GM11168 (cell line): ENCODE measurements around the gene TSC22D2.

Experiments
- in situ Hi-C: fragments of 300-500 bp; cut with MboI; formaldehyde crosslinking; loops from one replicate; pipeline ENCODE4 v1.12.0; 2022; ENCODE audit warnings: low sequenced_read_pairs; ENCODE audit not compliant: unreplicated experiment

TSC22D2 gene

DNA sequence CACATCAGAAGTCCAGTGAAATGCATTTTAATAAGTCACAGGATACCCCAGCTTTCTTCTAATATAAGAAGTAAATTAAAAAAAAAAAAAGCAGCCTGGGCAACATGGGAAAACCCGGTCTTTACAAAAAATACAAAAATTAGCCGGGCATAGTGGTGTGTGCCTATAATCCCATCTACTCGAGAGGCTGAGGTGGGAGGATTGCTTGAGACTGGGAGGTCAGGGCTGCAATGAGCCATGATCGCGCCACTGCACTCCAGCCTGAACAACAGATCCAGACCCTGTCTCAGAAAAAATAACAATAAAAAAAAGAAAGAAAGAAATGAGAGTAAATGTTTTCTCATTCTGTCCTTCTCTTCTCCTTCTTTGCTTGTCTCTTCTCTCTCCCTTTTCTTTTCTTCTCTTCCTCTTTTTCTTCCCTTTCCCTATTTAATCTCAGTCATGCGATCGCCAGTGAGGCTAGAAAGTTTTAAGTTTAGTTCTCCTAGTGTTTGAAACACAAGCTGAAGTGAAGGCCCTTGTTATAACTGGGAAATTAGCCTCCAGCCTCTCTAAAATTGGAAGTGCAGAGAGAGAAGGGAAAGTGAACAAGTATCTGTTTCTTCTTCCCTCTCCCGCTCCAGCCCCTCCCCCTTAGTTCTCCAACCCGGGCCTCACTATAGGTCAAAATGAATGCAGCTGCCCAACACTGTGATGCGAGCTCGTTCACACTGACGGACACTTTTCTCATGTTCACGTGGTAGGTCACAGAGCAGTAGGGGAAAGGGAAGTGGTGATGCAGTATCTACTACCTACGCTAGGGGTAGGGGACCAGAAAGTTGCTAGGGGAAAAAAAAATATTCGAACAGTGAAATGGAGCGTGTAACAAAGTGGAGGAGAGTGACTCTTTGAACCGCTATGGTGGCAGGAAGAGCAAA, 23.5 kb upstream of the TSC22D2 start:
- in situ Hi-C loops = no loop called here

DNA sequence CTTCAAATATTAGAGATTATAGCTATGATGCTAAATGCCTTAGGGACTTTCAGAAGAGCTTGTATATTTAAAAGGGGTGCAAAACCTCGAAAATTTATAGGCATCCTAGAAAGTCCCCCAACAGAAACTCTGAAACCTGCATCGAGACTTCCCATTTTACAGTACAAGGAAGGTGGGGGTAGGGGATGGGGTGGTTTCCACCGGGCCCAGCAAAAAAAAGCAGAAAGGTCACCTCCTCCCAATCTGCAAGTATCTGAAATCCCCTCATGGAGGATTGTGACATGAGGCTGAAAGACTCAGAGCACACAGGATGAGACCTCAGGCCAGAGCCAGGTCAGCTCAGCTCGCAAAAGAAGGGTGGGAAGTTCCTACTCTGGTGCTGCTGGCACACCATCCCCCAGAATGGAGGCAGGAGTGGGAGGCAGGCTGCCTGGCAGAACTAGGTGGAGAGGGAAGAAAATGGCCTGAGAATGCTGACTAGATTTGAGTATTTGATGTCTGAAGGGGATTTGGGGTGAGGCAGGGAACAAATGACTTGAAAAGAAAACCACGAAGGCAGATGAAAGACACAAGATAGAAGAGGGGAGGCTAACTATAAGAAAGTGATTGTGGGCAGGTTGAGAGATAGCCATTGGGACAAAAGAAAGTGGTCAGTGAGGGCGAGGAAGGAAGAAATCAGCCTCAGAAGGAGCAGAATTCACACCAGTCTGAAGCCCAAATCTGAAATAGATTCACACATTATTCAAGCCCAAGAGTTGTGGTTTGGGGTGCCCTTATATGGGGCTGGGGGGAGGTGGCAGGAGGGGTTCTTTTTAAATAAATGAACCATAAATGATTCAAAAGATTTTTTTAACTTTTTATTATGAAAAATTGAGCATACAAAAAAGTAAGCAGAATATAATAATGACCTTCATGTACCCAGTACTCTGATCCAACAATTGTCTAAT, 22.5 kb upstream of the TSC22D2 start:
- in situ Hi-C loops = no loop called here

DNA sequence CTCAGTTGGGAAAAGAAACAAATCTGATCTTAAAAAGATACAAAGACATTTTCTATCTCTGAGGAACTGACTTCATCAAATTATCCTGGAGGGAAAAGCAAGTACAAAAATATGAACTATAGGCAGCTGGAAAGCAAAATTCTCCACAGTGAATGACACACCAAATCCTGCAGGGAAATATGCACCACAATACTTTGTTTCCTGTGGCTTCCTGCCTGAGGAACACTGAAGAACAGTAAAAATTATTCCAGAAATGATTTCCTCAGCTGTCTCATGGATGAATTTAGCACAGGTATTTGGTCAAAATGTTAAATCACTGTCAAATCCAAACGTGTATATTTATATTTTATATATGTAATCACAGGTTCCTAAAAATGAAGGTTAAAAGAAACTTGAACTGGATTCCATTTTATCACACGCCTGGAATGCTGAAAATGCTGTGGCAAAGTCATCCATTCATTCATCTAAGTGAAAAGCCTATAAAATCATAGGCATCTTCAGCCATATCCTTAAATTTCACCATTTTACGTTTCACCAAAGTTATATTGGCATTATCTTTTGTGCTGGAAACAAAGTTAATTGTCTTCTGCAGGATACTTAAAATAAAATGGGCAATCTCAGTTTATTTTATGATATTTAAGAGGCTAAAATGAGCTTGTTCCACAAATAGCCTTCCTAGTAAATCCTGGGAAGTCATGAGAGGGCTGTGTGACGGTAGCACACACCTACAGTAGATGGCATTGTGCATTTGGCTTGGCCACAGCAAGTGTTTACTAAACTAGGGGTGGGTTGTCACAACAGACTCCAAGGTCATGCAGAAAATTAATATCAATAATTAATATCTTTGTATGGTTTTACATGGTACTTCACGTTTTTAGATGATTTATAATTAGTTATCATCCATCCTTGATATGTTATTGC, 19.3 kb upstream of the TSC22D2 start:
- in situ Hi-C loops = no loop called here

DNA sequence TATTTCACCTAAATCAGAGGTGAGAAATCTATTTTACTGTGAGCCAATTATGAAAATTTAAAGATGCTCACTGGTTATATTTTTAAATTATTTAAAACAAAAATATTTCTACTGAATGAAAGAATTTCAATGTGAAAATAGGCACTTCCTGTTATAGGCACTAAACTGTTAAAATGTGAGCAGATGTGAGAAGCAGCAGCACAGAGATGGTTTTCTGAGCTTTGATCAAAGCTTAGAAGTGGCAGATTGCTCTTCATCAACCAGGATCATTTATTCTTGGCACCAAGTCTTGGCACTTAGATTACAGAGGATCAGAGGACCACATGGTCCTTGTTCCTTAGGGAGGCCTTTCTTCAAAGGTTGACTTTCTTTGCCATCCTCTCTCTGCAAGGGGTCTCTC, 18.0 kb upstream of the TSC22D2 start:
- in situ Hi-C loops = no loop called here

DNA sequence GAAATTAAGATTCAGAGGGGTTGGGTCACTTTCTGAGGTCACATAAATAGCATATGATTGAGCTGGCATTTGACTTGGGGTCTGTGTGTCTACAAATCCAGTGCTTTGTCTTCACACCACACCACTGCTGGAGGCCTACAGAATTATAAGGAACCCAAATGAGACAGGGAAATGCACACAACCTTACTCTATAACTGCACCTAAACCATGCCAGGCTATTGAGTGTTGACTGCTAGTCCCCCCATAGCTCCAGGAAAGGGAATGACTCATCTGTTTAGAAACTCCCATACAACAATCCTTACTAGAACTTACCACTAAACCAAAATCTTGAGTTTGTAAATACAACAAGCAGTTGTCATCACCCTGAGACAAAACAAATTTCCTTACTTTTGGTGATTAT, 16.9 kb upstream of the TSC22D2 start:
- in situ Hi-C loops = no loop called here

DNA sequence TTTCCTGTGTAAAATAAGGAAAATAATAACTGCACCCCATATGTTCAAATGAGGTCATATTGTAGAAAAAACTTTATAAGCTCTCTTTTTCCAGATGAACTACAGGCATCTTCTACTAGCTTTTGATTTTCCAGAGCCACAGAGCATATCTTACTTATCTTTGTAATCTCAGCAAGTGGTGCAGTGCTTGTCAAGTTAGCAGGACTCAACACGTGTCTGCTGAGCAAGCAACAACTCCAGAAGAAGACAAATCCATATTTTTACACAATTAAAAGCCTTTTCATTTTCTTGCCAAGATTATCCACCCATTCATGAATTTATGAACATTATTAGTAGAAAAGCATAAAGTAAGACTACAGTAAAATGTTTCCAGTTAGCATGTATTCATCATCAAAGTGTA, 14.4 kb upstream of the TSC22D2 start:
- in situ Hi-C loops = no loop called here

DNA sequence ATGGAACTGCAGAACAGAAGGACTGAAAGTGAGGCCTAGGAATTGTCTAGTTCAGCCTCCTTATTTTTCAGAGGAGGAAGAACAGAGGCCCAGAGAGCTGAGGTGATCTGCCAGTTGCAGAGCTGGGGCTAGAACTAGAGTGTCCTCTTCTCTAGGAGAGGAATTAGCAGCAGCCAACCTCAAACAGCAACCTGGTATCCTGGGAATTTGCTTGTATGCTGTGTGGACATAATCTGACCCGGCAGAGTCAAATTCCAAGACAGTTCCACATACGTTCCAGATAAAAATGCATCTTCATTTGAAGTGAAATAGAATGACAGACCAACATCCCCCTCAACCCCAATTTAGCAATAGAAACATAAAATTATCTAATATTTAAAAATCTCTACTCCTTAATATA, 13.5 kb upstream of the TSC22D2 start:
- in situ Hi-C loops = no loop called here

DNA sequence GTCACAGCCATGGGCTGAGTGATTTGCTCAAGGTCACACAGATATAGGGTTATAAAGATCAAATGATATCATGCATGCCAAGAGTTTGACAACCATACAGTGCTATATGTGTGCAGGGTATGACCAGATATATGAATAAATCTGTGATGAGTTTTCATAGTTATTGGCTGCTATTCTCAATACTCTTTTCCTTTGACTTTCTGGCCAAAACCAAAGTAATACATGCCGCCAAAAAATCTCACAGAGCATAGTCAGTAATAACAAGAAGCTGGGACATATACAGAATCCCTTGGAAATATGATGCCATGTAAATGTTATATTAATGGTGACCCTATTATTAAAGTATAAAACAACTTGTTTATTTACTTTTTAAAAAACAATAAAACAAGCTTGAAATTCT, 11.6 kb upstream of the TSC22D2 start:
- in situ Hi-C loops = no loop called here

DNA sequence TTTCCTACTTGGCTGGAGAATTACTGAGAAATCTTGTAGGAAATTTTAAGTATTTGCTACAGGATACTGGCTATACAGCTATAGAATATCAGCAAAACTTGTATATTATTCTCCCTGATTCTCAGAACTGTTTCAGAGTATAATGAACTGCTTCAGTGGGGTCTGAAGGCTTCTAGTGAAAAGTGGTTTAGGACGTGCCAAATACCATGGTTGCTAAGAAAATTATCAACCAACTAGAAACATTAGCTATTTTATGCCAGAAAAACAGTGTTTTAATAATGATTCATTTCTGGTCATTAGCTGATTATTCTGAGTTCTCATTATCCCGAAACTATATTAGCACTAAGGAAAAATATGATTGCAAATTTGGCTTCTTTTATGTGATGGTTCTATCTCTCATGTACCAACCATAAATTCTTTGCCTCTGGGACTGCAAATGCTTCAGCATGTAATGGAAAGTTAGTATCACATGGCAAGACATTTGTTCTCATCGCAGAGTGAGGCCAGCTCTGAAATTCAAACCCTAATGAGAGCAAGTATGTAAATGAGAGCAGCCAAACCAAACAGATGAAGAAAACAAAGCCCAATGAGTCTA, 11.0 kb upstream of the TSC22D2 start:
- in situ Hi-C loops = no loop called here

DNA sequence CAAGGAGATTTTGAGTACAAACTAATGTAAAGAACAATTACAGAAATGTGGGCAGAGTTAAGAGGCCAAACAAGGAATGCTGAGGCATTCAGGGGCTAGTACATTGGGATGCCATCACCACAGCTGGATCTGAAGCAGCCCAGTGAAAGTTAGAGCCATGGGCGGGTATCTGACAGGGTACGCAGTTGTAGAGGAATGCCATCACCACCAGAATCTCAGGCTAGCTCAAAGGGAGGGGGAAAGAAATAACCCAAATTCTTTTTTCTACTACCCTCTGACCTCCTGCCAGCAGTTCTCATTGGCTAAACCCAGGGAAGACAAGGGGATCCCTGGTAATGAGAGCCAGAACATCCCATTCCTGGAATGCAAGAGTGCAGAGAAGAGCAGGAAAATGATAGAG, 9.0 kb upstream of the TSC22D2 start:
- in situ Hi-C loops = no loop called here

DNA sequence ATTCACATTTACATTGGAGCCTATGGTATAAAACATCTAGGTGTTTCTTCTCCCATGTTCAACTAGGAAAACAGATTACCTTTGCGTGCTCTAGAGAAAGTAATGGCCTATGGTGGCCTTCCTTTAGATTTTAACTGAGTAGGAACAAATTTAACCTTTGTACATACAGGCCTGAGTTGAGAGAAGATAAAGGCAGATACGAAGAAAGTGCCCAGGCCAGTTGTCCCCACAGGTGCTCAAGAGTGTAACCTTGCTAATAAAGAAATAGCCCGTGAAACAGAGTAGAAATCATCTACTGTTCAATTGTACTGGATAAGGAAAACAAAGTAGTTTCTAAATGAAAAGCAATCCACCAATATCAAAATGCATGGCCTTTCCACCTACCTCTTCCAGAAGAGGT, 6.8 kb upstream of the TSC22D2 start:
- in situ Hi-C loops = no loop called here

DNA sequence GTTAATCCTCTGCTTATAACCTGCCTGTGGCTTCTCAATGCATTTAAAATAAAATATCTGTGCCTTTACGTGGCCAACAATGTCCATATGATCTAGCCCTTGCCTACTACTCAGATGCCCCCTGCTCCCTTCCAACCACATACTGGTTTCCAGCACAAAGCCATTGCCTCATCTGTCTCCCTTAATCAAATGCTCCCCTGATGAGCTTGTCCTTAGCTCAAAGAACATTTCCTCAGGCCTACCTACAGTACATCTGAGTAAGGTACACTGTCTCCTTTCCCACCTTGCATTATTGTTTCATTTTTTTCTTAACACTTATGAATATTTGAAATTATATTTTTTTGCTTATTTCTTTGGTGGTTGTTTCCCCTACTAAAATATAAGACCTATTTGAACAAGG, 5.9 kb upstream of the TSC22D2 start:
- in situ Hi-C loops = no loop called here

DNA sequence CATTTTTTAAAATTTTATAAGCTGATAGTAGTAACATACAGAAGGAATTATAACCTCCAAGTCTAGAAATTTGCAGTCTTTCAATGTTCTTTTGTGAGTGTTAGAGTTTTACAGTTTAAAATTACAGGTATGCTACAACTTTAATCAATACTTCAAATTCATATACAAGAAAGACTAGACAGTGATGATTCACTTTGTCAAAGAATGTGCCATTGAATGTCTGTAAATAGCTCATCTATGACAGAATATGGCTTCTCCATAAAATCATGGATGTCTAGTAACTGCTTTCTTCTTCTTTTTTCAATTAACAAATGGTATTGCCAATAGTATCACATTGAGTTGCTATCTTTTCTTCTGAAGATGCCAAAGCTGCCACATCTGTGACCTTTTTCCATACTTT, 4.1 kb upstream of the TSC22D2 start:
- in situ Hi-C loops = no loop called here

DNA sequence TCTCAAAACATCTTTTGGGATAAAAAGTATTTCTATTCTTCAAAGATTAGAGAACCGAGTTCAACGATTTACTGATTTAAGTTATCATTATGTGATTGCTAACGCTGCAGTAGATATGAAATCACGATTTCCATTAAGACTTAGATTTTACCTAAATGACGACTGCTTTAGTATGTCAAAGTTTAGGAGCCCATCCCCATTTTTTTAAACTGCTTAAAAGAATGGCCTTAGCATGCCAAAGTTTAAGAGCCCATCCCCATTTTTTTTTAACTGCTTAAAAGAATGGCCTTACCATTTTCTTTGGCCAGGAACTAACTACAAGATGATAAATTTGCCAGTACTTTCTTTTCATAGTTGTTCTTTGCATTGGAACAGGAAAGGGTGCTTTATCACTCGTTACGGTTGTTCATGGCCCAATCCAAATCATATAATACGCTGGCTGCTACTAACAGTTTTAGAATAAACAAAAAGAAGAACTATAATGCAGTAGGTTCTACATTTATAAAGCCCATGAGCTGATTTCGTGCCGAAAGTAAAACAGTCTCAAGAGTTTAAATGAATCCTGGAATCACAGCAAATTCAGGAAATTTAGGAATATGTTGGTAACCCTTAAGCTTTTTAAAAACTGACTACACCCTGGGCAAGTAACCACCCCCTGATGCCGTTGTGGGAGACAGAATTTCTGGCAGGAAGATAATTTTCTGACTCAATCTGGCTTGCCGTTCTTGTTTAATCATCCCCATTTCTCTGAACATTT, 869 bp upstream of the TSC22D2 start:
- in situ Hi-C loops = no loop called here

DNA sequence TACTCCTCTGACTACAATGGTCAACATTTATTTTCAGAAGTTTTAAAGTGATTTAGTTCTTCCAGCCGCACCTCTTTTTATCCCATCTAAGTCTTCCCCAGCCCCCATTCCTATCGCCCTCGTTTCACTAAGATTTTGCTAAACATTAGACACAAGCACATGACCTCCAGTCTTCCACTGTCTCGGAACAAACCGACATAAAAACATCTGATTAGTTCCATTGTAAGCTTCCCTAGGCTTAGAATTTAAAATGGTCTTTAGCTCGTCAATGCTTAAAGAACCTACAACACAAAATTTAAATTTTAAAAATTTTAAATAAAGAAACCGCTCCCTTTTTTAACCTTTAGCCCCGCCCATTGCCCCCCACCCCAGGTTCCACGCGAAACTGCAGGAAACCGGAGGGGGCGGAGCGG, 284 bp upstream of the TSC22D2 start:
- in situ Hi-C loops = no loop called here

DNA sequence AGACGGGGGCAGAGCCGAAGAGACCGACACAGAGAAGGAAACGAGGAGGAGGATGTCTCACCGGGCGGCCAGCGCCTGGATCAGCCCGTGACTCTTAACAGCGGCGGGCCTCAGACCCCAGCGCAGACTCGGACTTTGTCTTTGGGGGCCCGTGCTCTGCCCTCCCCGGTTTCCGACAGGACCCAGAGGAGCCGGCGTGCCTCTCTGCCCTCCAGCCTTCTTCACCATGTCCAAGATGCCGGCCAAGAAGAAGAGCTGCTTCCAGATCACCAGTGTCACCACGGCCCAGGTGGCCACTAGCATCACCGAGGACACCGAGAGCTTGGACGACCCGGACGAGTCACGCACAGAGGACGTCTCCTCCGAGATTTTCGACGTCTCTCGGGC, 1.0 kb downstream of the TSC22D2 start:
- in situ Hi-C loops = no loop called here

DNA sequence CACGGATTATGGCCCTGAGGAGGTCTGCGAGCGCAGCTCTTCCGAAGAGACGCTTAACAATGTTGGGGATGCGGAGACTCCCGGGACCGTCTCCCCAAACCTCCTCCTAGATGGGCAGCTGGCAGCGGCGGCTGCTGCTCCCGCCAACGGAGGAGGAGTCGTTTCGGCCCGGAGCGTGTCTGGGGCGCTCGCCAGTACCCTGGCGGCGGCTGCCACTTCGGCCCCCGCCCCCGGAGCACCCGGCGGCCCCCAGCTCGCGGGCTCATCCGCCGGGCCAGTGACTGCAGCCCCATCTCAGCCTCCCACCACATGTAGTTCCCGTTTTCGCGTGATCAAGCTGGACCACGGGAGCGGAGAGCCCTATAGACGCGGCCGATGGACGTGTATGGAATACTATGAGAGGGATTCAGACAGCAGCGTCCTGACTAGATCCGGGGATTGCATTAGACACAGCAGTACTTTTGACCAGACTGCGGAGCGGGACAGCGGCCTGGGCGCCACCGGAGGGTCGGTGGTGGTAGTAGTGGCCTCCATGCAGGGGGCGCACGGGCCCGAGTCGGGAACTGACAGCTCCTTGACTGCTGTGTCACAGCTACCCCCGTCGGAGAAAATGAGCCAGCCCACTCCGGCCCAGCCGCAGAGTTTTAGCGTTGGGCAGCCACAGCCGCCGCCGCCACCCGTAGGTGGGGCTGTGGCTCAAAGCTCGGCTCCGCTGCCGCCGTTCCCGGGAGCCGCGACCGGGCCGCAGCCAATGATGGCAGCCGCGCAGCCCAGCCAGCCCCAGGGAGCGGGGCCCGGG, 1.6 kb downstream of the TSC22D2 start:
- in situ Hi-C loops = no loop called here

DNA sequence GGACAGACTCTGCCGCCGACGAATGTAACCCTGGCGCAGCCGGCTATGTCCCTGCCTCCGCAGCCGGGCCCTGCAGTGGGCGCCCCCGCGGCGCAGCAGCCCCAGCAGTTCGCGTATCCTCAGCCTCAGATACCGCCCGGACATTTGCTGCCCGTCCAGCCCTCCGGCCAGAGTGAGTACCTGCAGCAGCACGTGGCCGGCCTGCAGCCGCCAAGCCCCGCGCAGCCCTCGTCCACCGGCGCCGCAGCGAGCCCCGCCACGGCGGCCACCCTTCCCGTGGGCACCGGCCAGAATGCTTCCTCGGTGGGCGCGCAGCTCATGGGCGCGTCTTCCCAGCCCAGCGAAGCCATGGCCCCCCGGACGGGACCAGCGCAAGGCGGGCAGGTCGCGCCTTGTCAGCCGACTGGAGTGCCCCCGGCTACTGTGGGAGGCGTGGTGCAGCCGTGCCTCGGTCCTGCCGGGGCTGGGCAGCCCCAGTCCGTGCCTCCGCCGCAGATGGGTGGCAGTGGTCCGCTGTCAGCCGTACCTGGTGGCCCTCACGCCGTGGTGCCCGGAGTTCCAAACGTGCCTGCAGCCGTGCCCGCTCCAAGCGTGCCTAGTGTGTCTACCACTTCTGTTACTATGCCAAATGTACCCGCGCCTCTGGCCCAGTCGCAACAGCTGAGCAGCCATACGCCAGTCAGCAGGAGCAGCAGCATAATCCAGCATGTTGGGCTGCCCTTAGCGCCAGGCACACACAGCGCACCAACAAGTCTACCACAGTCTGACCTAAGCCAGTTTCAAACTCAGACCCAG, 2.4 kb downstream of the TSC22D2 start:
- in situ Hi-C loops = no loop called here
